Activated T-helper 9 cell treated with anti-CD3 and anti-CD28 coated beads, Interleukin-2, amount 50 U/mL, for 16 hours (primary cell): Measurements from ENCODE around the gene BORCS5.

Source experiments
- DNase-seq: peaks from one replicate; pipeline ENCODE4 v3.0.0-alpha.2; 2020; ENCODE audit warnings: low read depth

BORCS5 gene

GRCh38 chr12:12518464-12518845 is 161.6 kb downstream of the BORCS5 start:
- DNase-seq, result no peak

GRCh38 chr12:12518919-12519318 is 162.0 kb downstream of the BORCS5 start:
- no peak for DNase-seq
